NCI-H1417 (cell line): ENCODE data around the gene ZMIZ1.

Experiments used
- DNase-seq, 3 experiments: peaks; one replicate each; lab custom pipeline; 2025; lab: John Stamatoyannopoulos, UW

The ZMIZ1 gene

GRCh38 chr10:79150444-79150754 is 81.6 kb downstream of the ZMIZ1 start:
- DNase-seq, result no peak

- DNase-seq, result no peak
Measured at GRCh38 chr10:79152423-79152817, 83.7 kb downstream of the ZMIZ1 start.

GRCh38 chr10:79153745-79154144 is 85.0 kb downstream of the ZMIZ1 start:
- no peak for DNase-seq

- DNase-seq, result no peak
Measured at GRCh38 chr10:79155301-79156081, 86.7 kb downstream of the ZMIZ1 start.

- no peak for DNase-seq
Measured at GRCh38 chr10:79156334-79157274, 87.8 kb downstream of the ZMIZ1 start.

GRCh38 chr10:79158004-79158340 is 89.2 kb downstream of the ZMIZ1 start:
- DNase-seq, result no peak

- no peak for DNase-seq
Measured at GRCh38 chr10:79158402-79159097, 89.8 kb downstream of the ZMIZ1 start.

- DNase-seq, result no peak
Measured at GRCh38 chr10:79159141-79159651, 90.4 kb downstream of the ZMIZ1 start.

- DNase-seq, result no peak
Measured at GRCh38 chr10:79159785-79160184, 91.0 kb downstream of the ZMIZ1 start.

- DNase-seq, result no peak
Measured at GRCh38 chr10:79160191-79160590, 91.4 kb downstream of the ZMIZ1 start.

GRCh38 chr10:79161557-79161956 is 92.8 kb downstream of the ZMIZ1 start:
- DNase-seq, result no peak

GRCh38 chr10:79162022-79162421 is 93.3 kb downstream of the ZMIZ1 start:
- DNase-seq, result no peak

- no peak for DNase-seq
Measured at GRCh38 chr10:79162861-79163665, 94.3 kb downstream of the ZMIZ1 start.

GRCh38 chr10:79163666-79163975 is 94.9 kb downstream of the ZMIZ1 start:
- DNase-seq, result no peak

GRCh38 chr10:79164075-79164474 is 95.3 kb downstream of the ZMIZ1 start:
- no peak for DNase-seq

- DNase-seq, result no peak
Measured at GRCh38 chr10:79165070-79165778, 96.5 kb downstream of the ZMIZ1 start.

- DNase-seq, result peak in 1 of 3 experiments; percentile 4
Measured at GRCh38 chr10:79166312-79166721, 97.6 kb downstream of the ZMIZ1 start.

- DNase-seq, result no peak
Measured at GRCh38 chr10:79166741-79167140, 98.0 kb downstream of the ZMIZ1 start.

- no peak for DNase-seq
Measured at GRCh38 chr10:79167537-79167936, 98.8 kb downstream of the ZMIZ1 start.

GRCh38 chr10:79168210-79168609 is 99.4 kb downstream of the ZMIZ1 start:
- DNase-seq, result no peak

GRCh38 chr10:79170226-79170752 is 101.5 kb downstream of the ZMIZ1 start:
- DNase-seq, result no peak
